GM08714 (cell line): ENCODE data around the gene PLA2G4B.

Experiments used
- H3K4me3 ChIP-seq: fragments of 200-500 bp; sonication (Bioruptor generic); 2 replicates; pipeline ENCODE4 v1.5.1; 2014; ENCODE audit warnings: mild to moderate bottlenecking, low read length, inconsistent platforms
- ZNF274 ChIP-seq: IDR thresholded peaks from 2 replicates; pipeline ENCODE4 v1.6.1; 2012; ENCODE audit warnings: mild to moderate bottlenecking, low read depth, low read length

PLA2G4B gene

GRCh38 chr15:41884458-41884857 is 45.8 kb downstream of the PLA2G4B start:
- TF ChIP-seq ZNF274, result no peak
- H3K4me3 ChIP-seq, result no peak overlapping the region

DNA sequence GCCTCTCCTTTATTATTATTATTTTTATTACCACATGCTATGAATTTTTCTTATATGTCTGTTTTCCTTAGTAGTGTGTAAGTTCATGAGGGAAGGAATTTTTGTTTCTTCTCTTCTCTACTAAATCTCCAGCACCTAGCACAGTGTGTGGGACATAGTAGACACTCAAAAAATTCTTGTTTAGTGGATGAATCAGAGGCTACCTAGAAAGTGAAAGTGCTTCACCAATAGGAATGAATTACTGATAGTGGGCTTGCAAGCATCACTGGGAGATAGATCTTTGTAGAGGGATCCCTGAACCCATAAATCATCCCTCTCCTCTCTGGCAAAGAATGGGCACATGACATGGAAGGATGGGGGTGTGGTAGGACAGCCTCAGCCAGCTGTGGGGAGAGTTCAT is 46.7 kb downstream of the PLA2G4B start:
- no peak for TF ChIP-seq ZNF274
- no peak overlapping the region for H3K4me3 ChIP-seq

DNA sequence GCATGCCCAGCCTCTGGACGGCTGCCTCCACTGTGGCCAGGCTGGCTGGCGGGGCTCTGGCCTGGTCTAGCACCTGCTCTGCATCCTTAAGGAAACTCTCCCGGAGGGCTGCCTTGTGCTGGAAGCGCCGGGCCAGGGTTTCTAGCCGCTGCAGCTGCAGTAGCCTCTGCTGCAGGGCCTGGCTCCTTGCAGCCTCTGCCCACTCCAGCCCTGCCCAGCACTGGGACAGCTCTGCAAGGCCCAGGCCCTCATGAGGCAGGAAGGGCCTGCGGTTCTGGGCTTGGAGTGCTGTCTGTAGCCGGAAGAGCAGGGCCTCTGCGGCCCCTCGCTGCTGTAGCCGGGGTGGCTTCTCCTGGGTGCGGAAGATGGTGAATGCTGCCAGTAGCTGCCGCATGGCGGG is 47.2 kb downstream of the PLA2G4B start:
- no peak overlapping the region for H3K4me3 ChIP-seq
- no peak for TF ChIP-seq ZNF274

DNA sequence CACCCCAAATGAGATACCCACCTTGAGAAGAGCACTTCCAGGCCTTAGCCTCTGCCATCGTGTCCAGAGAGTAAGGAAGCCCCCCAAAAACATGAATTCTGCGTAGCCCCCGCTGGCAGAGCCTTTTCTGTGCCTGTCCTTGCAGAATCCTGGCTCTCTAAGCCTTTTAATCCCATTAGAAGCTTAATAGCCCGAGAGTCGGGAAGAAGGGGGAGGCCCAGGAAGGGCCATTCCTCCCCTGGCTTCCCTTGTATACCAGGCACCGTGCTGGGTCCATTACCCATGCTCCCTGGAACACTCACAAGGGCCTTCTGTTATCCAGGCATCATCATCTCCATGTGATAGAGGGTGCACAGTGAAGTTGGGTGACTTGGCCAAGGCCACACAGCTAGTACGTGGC is 48.1 kb downstream of the PLA2G4B start:
- H3K4me3 ChIP-seq, result no peak overlapping the region
- TF ChIP-seq ZNF274, result no peak

DNA sequence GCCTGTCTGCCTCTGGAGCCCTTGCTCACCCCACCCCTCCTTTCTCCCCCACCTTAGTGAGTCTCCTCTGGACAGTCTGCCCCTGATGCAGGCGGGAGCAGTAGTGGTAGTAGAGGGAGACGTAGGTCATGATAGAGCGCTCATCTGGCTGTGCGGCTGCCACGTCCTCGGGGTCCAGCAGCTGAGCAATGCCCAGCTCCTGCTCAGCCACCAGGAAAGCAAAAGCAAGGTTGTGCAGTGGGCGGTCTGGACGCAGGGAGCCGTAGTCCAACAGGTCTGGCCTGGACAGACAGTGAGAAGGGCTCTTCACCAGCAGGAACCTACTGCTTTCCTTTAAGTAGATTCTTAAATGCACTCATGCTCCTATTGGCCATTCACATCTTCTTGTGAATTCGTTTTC is 48.5 kb downstream of the PLA2G4B start:
- no peak for TF ChIP-seq ZNF274
- H3K4me3 ChIP-seq, result no peak overlapping the region

DNA sequence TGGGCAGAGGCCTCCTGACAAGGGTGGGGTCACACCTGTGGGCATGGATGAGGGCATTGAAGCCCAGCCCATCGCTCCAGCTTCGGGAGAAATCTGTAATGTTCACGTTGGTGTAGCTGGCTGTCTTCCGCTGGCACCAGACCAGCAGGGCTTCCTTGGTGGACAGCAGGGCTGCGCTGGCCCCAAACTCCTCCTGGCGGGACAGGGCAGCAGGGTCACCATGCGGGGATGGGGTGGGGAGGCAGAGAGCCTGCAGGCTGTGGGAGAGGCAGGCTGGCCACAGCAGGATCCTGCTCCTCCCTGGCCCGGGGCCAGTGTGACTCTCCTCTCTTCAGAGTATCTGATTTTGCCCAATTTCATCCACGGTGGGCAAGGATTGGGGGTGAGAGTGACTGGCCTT is 49.2 kb downstream of the PLA2G4B start:
- H3K4me3 ChIP-seq, result no peak overlapping the region
- TF ChIP-seq ZNF274, result no peak

DNA sequence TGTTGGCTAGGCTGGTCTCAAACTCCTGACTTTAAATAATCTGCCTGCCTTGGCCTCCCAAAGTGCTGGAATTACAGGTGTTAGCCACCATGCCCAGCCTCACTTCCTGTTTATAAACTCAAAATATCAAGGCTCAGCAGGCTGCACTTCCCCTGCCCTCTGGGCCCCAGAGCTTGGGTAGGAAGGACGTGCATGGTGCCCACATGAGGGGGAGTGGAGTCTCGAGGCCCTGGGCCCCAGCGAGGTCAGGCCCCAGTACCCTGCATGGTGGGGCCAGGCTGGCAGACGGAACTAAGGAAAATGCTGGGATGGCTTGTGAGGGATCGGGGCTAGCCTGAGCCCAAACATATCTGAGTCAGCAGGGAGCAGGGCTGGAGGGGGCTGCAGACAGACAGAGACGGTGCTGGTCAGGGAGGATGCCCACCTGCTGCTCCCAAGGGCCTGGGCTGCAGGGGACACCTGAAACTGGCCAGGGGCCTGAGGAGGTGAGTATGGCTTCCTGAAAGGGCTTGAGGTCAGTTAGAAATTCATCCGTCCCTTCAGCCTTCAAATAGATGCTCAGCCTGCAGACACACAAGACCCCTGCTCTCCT is 50.1 kb downstream of the PLA2G4B start:
- no peak overlapping the region for H3K4me3 ChIP-seq

GRCh38 chr15:41890050-41890690 is 51.5 kb downstream of the PLA2G4B start:
- TF ChIP-seq ZNF274, result no peak
- no peak overlapping the region for H3K4me3 ChIP-seq

More for the DNA sequence above, 50.1 kb downstream of the PLA2G4B start:
- TF ChIP-seq ZNF274, result no peak

DNA sequence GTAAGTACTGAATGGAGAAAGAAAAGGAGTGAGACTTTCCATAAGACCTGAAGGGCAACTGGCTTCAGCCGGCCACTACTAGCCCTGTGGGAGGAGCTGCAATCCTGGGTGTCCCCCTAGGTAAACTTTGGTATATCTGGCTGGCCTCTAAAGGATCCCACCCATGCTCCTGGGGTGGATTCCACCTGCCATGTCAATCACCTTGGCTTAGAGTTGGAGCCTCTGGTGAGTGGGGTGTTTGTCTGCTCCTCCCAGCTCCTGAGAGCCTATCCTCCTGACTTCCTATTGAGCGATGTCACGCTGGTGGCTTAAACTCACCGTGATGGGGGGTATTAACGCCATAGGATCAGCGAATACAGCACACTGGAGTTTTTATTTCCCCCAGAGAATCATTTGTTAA is 52.6 kb downstream of the PLA2G4B start:
- no peak for TF ChIP-seq ZNF274

GRCh38 chr15:41891946-41892345 is 53.3 kb downstream of the PLA2G4B start:
- TF ChIP-seq ZNF274, result no peak
- H3K4me3 ChIP-seq, result no peak overlapping the region

More for the DNA sequence above, 52.6 kb downstream of the PLA2G4B start:
- H3K4me3 ChIP-seq, result no peak overlapping the region

DNA sequence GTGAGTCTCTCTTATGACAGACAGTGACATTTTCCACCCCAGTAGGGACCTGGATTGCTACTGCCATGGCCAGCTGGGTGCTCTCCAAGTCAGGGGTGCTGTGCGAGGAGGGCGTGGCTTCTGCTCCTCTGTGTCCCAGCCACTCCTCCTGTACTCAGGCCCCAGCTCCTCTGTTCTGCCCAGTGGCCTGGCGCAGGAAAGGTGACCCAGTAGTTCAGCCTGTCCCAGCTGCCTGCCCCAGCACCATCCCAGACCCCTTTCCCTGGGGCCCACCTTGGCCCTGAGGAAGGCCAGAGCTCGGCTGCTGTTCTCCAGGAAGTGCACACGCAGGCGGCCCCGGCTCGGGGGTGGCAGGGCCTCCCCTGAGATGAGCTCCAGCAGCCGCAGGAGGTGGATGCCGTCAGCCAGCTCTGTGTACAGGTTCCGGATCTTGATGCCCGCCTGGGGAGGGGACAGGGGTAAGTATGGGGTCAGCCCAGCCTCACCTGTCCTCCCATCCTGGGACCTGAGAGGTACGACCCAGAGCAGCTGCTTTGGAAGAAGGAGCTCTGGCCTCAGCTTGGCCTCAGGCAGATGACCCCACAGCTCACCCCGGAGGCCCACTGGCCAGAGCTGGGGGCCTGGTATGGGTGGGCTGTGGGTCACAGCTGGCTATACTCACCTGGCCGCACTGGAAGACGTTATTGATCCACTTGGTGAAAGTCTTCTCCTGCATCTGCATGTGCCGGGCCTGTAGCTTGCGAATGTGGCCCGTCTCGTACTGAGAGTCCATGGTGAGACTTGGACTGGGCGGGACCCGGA is 54.2 kb downstream of the PLA2G4B start:
- TF ChIP-seq ZNF274, result no peak
- H3K4me3 ChIP-seq, result no peak overlapping the region

GRCh38 chr15:41893422-41894250 is 55.0 kb downstream of the PLA2G4B start, which contains the start of gene SPTBN5:
TSS of gene SPTBN5 (minus strand) at chr15:41894053. CDS start at chr15:41893497, 556 bp downstream.
- no peak within 1 kb of the TSS for H3K4me3 ChIP-seq

DNA sequence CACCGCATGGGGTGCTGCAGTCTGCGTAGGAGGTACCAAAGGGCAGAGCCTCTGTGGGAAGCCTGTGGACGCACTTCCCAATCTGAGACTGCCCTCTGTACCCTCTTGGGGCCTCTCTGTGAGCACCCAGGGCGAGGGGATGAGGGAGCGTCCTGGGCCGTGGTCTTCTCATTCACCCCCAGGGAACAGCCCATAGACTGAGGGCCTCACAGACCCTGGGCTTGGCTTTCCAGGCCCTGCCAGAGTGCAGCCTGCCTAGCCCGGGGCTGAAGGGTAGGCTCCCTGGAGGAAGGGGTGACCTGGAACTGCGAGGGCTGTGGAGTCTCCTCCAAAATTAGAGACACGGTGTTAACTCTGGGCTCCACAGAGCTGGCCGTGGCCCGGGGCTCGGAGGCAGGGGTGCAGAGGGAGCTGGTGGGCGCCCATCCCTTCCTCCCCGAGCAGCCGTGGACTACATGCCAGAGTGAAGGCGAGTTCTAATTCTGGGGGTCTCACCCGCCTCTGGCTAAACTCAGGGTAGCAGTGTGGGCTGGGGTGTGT is 55.7 kb downstream of the PLA2G4B start:
- no peak overlapping the region for H3K4me3 ChIP-seq
- TF ChIP-seq ZNF274, result no peak

More at GRCh38 chr15:41893422-41894250, 55.0 kb downstream of the PLA2G4B start, which contains the start of gene SPTBN5:
- no peak for TF ChIP-seq ZNF274
